ACHN (cell line): ENCODE results near the gene POU4F3.
"Not testable (repeated sequence)": the region's sequence is repeated elsewhere in the genome, so short reads cannot be mapped to it uniquely, and the experiment has no call there.

Experiments
- DNase-seq: peaks from one replicate; pipeline ENCODE4 v3.0.0-alpha.2; 2015
- in situ Hi-C: cut with HindIII; loops from 2 replicates; pipeline ENCODE4 v1.10.0; 2017; ENCODE audit warnings: low sequenced_read_pairs, low pct_ligation_motif_present, low pct_unique_long_range_greater_than_20kb

POU4F3 gene, protein sequence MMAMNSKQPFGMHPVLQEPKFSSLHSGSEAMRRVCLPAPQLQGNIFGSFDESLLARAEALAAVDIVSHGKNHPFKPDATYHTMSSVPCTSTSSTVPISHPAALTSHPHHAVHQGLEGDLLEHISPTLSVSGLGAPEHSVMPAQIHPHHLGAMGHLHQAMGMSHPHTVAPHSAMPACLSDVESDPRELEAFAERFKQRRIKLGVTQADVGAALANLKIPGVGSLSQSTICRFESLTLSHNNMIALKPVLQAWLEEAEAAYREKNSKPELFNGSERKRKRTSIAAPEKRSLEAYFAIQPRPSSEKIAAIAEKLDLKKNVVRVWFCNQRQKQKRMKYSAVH

DNA sequence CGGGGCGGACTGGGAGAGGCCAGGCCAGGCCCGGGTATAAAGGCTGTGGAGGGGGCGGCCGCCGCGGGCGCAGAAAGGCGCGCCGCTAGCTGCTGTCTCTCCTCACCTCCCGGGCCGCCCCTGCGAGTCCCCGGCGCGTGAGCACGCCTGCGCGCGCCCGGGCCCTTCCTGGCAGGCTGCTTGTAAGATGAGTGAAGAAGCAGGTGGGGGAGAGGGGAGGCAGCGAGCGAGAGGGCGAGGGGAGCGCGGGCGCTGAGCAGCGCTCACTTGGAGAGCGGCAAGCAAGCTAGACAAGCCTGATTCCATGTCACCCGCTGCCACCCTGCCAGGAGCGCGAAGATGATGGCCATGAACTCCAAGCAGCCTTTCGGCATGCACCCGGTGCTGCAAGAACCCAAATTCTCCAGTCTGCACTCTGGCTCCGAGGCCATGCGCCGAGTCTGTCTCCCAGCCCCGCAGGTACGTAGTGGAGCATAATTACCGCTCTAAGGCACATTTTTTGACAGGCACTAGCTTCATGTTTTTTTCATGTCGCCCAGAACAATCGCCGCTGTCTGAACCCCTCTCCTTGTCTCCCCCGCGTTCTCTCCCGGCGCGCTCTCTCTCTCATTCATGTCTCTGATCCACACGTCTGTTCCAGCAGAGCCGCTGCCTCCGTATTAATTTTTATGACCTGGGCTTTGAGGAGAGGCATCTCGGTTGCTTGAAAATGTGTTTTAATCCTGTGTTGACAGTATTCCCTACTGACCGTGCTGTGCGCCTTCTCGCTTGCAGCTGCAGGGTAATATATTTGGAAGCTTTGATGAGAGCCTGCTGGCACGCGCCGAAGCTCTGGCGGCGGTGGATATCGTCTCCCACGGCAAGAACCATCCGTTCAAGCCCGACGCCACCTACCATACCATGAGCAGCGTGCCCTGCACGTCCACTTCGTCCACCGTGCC is at the start of gene POU4F3:
Gene POU4F3, plus strand, starts transcription at position 66 of the 941 bp plus-strand sequence. Its CDS starts 274 bp downstream, at position 340.
- no peak for DNase-seq
- in situ Hi-C loops = no loop called here

DNA sequence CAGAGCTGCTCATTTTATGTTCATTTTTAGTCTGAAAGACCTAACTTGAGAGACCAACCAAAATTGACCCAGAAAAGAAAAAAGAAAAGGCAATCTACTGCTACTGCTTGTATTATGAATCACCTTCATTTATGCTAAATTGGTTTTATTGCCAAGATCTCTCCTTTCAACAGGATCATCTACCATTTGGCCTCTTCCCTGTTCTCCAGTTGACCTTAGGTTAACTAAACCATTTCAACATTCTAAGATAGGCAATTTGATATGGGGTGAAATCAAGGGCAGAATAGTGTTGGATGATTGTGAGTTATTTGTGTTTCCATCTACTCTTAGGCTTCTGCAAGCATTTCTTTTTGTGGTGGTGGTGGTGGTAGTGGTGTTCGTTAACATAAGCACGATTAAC is 48.3 kb upstream of the POU4F3 start:
- DNase-seq = no peak
- in situ Hi-C loops = no loop called here

DNA sequence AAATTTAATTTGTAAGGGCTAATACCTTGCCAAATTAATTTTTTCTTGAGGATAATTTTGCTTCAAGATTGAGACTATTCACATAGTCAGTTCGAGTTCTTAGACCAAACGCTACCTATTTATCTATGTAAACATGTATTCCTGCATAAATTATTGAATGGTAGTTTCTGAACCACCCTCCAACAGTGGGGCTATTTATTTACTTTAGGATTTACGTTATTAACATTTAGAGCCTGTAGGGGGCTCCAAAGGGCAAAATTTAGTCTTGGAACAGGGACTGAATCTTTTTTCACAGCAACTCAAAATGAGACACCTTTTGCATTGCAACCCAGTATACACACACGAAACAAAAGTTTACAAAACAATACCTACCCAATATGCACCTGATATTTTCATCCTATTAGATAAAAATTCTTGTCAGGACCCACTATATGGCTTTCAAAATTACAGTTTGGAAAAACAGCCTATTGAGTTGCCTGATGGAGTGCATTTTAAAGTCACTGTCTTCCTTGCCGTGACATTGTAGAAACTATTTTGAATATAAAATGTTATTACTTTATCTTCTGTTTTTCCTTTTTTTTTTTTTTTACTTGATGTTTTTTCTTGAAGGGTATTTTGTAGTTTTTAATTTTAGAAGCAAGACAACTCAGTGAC is 47.1 kb upstream of the POU4F3 start:
- in situ Hi-C loops = no loop called here
- DNase-seq = peak; percentile 59

DNA sequence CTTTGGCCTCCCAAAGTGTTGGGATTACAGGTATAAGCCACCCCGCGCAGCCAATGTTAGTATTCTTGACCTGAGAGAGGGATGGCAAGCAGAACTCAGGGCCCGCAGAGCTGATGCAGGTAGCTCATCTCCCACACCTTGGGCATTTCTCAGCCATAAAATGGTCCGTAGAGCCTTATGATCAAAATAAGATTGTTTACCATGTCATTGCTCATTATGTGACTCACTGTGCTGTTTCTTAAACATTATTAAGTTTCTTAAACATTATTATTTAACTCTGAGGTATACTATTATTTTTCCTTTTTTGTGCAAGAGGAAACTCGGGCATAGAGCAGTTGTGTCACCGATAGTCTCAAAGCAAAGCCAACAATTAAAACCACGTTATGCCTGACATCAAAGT is 42.4 kb upstream of the POU4F3 start:
- DNase-seq = no peak
- in situ Hi-C loops = no loop called here

DNA sequence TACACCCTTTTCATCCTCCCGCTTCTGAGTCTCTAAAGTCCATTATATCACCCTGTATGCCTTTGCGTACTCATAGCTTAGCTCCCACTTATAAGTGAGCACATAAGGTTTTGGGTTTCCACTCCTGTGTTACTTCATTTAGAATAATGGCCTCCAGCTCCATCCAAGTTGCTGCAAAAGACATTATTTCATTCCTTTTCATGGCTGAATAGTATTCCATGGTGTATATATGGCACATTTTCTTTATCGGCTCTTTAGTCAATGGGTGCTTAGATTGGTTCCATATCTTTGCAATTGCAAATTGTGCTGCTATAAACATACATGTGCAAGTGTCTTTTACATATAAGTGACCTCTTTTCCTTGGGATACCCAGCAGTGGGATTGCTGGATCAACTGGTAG is 39.7 kb upstream of the POU4F3 start:
- in situ Hi-C loops = not testable (repeated sequence)

DNA sequence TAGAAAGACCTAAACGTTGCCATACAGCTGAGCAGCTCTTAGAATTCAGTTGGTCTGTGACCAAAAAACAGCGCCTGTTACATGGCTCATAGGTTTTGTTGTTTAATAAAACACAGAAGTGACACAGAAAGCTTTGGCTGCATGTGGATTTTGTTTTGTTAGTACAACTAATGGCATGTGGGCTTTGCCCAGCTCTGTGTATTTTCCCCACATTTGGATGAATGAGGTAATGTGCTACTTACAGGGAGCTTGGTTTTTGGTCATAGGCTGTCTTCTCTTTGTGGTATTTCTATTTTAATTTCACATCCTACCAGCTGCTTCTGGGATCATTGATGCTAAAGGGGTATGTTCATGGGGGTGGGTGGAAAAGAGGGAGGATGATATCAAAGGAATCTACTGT is 37.0 kb upstream of the POU4F3 start:
- in situ Hi-C loops = loop anchor here (25.0 kb wide), 1 partner anchor 136 kb away; the partner anchor contains the start of gene TCERG1
- DNase-seq = no peak

More for the DNA sequence above, 39.7 kb upstream of the POU4F3 start:
- not testable (repeated sequence) for DNase-seq

DNA sequence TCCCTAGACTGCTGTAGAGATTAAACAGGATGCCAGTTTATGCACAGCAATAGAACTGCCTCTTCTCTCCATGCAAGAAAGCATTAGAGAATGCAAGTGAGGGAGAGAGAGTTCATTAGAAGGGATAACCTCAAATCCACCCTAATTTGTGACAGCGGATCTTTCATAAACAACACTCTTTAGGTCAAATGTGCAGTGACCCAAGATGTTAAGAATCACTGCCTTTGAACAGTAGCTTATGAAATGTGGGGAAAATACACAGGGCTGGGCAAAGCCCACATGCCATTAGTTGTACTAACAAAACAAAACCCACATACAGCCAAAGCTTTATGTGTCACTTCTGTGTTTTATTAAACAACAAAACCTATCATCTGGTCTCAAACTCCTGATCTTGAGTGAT is 36.2 kb upstream of the POU4F3 start:
- in situ Hi-C loops = loop anchor here (25.0 kb wide), 1 partner anchor 135 kb away; the partner anchor contains the start of gene TCERG1
- no peak for DNase-seq

DNA sequence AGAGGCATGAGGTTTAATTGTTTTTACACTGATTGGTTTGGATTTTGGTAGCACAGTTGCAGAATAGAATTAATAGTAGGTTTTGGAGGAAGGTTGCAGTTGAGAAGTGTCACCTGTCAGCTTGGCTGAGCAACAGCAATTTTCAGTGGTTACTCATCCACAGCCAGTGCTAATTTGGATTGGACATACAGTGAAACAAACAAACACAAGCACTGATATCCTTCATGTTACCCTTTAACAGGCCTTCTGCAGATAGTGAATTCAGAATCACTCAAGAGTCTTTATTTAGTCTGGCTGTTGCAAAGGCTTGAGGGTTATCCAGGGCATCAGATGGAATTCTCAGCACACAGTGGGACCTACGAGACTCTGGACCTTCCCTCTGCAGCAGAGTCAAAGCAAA is 31.8 kb upstream of the POU4F3 start:
- DNase-seq = no peak
- in situ Hi-C loops = loop anchor here (25.0 kb wide), 1 partner anchor 130 kb away; the partner anchor contains the start of gene TCERG1

DNA sequence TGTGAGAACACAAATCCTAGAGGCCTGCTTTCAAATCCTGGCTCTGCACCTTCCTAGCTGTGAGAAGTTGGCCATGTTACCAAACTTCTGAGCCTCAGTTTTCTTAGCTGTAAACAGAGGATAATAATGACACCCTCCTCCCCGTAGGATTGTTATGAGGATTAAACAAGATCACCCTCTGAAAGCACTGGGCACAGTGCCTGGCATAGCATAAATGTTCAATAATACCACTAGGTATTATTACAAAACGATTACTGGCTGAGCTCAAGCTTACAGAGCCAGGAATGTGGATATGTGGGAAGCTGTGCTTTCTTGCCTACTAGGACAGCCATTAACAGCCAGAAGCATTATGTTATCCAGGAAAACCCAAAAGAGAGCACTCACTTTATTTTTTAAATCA is 30.8 kb upstream of the POU4F3 start:
- in situ Hi-C loops = loop anchor here (25.0 kb wide), 1 partner anchor 130 kb away; the partner anchor contains the start of gene TCERG1
- DNase-seq = no peak

DNA sequence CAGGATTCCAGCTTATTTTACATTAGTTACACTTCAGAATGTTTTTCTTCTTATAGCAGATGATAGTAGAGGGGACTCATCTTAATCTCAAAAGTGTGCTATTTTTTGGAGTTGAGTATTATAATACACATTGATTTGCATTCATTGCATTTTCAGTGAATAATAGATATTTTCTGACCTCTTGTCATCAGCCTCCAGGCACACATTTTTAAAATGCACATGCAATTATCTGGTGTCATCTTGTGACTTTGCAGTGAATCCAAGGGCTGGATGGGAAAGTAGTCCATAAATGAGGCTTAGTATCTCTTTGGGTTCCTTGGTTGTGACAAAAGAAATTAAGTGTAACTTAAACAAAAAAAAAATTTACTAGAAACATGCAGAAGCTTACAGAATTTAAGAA is 28.1 kb upstream of the POU4F3 start:
- in situ Hi-C loops = loop anchor here (25.0 kb wide), 1 partner anchor 127 kb away; the partner anchor contains the start of gene TCERG1
- DNase-seq = no peak

DNA sequence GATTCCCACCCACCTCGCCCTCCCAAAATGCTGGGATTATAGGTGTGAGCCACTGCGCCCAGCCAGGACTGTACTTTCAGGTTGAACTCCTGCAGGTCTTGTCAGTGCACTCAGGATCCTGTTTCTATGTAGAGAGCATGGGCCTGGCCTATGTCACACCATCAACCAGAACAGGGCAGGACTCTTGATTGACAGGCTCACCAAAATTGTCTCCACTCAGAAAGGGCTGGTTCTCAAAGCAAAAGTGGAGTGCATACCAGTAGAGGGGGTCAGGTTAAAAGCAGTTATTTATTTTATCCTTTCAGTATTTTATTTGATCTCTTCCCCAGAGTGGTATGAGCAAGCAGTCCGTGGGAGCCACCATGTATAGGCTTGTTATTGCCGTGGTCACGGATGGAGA is 27.4 kb upstream of the POU4F3 start:
- DNase-seq = no peak
- in situ Hi-C loops = loop anchor here (25.0 kb wide), 1 partner anchor 126 kb away; the partner anchor contains the start of gene TCERG1

DNA sequence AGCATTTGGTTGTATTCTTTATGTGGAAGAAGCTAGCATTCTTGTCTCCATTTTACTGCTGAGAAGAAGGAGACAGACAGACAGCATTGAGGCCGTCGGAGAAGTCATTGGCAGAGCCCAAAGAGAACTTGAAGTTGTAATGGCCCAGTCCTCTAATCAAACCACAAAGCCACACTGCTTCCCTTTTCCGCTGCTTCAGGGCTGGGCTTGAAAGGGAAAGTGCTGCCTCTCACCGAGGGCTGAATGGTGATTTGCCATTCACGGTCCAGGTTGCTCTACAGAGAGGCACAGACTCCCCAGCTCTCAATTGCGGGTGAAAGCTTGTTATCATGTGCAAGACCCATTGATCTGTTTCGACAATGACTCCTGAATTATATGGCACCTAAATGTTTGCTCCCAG is 25.6 kb upstream of the POU4F3 start:
- in situ Hi-C loops = loop anchor here (25.0 kb wide), 1 partner anchor 124 kb away; the partner anchor contains the start of gene TCERG1
- no peak for DNase-seq

DNA sequence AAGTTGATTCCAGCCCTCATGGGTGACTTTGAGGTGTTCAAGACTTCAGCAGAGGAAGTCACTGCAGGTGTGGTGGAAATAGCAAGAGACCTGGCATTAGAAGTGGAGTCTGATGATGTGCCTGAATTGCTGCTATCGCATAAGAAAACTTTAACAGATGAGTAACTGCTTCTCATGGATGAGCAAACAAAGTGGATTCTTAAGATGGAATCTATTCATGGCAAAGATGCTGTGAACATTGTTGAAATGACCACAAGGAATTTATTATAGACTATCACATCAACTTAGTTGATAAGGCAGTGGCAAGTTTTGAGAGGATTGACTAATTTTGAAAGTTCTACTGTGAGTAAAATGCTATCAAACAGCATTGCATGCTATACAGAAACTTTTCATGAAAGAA is 17.1 kb upstream of the POU4F3 start:
- peak; percentile 37 for DNase-seq
- in situ Hi-C loops = loop anchor here (25.0 kb wide), 1 partner anchor 116 kb away; the partner anchor contains the start of gene TCERG1

DNA sequence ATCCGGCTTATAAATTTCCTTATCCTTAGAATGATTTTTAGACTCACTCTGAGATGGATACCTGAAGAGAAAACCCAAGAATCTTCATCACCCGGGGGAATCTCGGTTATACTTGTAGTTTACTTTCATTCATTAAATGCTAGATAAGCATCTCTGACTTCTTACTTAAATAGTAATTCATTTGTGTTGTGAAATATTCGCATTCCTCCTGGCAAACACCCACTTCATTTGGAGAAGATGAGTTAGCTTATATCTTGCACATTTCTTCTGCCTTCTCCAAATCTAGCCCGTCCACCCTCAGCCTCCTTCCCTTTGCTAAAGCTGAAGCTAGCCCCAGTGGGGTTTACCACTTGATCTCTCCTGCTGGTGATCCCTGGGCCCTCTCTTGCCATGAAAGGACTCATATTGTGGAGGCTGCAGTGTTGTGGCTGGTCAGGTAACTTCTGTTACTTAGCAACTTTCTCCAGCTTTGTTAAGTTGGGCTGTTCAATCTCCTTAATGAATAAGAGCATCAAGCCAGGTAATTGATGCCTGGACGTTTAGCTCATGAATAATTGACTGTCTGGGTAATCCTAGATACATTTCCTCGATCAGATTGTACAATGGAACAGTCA is 11.3 kb upstream of the POU4F3 start:
- no peak for DNase-seq
- in situ Hi-C loops = no loop called here

DNA sequence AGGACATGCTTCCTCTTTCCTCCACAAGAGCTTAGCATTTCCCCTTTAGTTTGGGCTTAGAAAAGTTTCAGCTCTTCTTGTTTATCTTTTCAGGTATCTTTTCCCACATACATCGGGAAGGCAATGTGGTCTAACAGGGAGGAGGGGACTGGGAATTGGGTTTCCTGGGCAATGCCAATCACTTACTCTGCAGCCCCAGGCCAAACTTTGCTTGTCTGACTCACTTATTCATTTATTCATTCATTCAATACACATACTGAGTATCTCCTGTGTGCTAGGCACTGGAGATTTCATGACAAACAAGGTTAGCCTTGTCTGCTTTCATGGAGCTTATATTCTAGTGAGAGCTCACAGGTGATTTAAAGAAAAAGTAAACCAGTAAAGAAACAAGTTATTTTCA is 10.7 kb upstream of the POU4F3 start:
- no peak for DNase-seq
- in situ Hi-C loops = no loop called here

DNA sequence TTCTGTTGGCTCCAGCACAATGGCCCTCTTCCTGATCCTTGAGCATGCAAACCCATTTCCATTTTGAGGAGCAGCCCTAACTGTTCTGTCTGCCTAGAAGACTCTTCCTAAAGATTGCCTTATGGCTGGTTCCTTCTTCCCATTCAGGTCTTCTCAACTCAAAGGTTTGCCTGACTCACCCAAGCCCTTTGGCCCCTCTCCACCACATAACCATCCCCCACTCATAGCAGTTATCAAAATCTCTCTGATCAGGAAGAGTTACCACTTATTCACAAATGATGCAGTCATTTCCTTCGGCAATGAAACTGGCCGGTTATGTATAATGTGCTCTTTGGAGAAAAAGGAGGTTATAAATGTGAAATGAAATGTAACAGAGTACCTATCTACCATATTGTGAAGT is 8.9 kb upstream of the POU4F3 start:
- in situ Hi-C loops = no loop called here

DNA sequence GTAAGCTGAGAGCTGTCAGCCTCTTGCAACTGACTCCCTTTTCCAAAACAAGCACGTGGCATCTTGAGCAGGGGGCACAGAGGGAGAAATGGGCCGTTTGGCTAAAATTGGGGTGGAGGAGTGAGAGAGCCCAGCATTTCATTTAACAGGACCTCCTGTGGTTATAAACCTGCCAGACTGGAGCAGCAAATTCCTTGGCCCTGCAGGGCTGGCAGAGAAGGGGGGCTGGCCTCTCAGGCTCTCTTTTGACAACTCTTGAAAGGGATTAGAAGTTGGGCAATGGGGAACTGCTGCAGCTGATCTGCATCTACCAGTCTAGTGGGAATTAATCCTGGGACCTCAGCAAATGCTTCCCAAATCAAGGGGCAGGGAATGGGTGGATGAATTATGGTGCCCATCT is 7.2 kb upstream of the POU4F3 start:
- in situ Hi-C loops = no loop called here
- no peak for DNase-seq

More for the DNA sequence above, 8.9 kb upstream of the POU4F3 start:
- DNase-seq = no peak

DNA sequence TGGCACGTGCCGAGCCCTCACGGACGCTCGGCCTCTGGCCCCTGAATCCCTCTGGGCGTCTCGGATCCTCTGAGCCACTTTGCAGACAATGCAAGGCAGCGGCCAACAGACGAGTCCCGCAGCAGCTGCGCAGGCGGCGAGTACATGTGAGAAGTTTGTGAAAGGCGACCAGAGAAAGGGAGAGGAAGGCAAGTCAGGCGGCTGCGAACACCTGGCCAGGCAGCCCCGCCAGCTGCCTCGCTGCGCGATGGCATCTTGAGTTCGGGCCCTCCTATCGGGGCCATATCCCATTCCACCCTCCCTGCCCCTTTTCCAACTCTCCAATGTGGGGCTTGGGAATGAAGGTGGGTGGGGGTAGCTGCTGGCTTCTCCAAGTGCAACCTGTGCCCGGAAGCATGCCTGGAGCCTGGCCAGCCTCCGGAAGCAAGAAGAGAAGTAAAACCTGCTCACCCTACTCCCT is 4.5 kb upstream of the POU4F3 start:
- DNase-seq = no peak
- in situ Hi-C loops = no loop called here
